Mammary epithelial cell (primary cell): ENCODE results near the gene ATP11A.

Experiments
- EZH2 ChIP-seq: IDR thresholded peaks from 2 replicates; pipeline ENCODE4 v1.6.1; 2012; ENCODE audit warnings: low read length, inconsistent platforms, borderline replicate concordance
- TF ChIP-seq, protein P1 (sequence below), 2 donors: IDR thresholded peaks in 1 of 2; conservative IDR thresholded peaks in 1 of 2; 2 replicates each; pipeline ENCODE4 v1.5.1; 2011 to 2012; ENCODE audit warnings: inconsistent platforms in 2 of 2, low read length in 2 of 2, mild to moderate bottlenecking in 2 of 2, control low read depth in 1 of 2, low read depth in 1 of 2; ENCODE audit not compliant: insufficient read depth in 1 of 2; ENCODE audit errors: extremely low read depth in 1 of 2

DNA sequence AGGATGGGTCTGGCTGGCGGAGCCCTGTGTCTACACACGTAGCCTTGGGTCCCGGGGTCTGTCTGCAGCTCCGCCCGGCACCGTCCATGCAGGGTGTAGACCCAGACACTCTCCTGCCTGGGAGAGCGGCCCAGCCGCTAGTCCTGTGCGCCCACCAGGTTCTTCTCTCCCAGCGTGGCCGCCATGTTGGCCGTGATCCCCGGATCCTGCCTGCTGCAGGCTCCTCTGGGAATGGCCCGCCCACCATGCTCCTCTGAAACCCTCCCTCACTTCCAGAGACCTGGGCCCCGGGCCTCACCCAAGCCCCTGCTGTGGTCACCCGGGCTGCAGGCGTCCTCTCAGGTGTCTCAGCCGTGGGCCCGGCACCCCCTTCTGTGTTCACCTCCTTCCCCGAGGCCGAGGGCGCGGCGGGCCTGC, 221.5 kb downstream of the ATP11A start:
- TF ChIP-seq, protein P1, sequence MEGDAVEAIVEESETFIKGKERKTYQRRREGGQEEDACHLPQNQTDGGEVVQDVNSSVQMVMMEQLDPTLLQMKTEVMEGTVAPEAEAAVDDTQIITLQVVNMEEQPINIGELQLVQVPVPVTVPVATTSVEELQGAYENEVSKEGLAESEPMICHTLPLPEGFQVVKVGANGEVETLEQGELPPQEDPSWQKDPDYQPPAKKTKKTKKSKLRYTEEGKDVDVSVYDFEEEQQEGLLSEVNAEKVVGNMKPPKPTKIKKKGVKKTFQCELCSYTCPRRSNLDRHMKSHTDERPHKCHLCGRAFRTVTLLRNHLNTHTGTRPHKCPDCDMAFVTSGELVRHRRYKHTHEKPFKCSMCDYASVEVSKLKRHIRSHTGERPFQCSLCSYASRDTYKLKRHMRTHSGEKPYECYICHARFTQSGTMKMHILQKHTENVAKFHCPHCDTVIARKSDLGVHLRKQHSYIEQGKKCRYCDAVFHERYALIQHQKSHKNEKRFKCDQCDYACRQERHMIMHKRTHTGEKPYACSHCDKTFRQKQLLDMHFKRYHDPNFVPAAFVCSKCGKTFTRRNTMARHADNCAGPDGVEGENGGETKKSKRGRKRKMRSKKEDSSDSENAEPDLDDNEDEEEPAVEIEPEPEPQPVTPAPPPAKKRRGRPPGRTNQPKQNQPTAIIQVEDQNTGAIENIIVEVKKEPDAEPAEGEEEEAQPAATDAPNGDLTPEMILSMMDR (conservative IDR thresholded peaks at IDR 0.05 in 1 of 2, IDR thresholded peaks at IDR 0.05 in 1 of 2; ENCODE audit: extremely low read depth in 1 of 2, insufficient read depth in 1 of 2, low read depth in 1 of 2, low read length in 2 of 2), result no peak
- no peak for TF ChIP-seq EZH2
